ENCODE data around the gene GPR173.

The GPR173 gene

GRCh38 chrX:53089925-53090324, 41.3 kb downstream of the GPR173 start:
- no peak for DNase-seq (ENCODE audit: low read depth)

GRCh38 chrX:53091354-53091753, 42.8 kb downstream of the GPR173 start:
- DNase-seq (ENCODE audit: low read depth), result no peak

- DNase-seq (ENCODE audit: low read depth), result peak; percentile 79
These were observed 44.6 kb downstream of the GPR173 start for GRCh38 chrX:53093177-53093655.

GRCh38 chrX:53093748-53094581, 45.4 kb downstream of the GPR173 start, which contains the start of gene KANTR:
KANTR (plus strand) TSS chrX:53094142; CDS start chrX:53124273, 30,131 bp downstream.
- peak; percentile 96 for DNase-seq (ENCODE audit: low read depth)

- no peak for DNase-seq (ENCODE audit: low read depth)
These were observed 46.0 kb downstream of the GPR173 start for GRCh38 chrX:53094582-53094905.

- no peak for DNase-seq (ENCODE audit: low read depth)
These were observed 47.2 kb downstream of the GPR173 start for GRCh38 chrX:53095796-53096195.

GRCh38 chrX:53114864-53115549, 66.4 kb downstream of the GPR173 start:
- no peak for DNase-seq (ENCODE audit: low read depth)

GRCh38 chrX:53115550-53115874, 66.9 kb downstream of the GPR173 start:
- no peak for DNase-seq (ENCODE audit: low read depth)

- DNase-seq (ENCODE audit: low read depth), result peak; percentile 7
These were observed 67.5 kb downstream of the GPR173 start for GRCh38 chrX:53116101-53116500.

GRCh38 chrX:53122013-53122412, 73.4 kb downstream of the GPR173 start:
- no peak for DNase-seq (ENCODE audit: low read depth)

GRCh38 chrX:53125506-53125905, 76.9 kb downstream of the GPR173 start:
- peak; percentile 16 for DNase-seq (ENCODE audit: low read depth)

- DNase-seq (ENCODE audit: low read depth), result no peak
These were observed 77.8 kb downstream of the GPR173 start for GRCh38 chrX:53126377-53126776.

- peak; percentile 56 for DNase-seq (ENCODE audit: low read depth)
These were observed 79.6 kb downstream of the GPR173 start for GRCh38 chrX:53128097-53128749.

All from EH (cell line).